ENCODE measurements around the gene SCAF11.

DNA sequence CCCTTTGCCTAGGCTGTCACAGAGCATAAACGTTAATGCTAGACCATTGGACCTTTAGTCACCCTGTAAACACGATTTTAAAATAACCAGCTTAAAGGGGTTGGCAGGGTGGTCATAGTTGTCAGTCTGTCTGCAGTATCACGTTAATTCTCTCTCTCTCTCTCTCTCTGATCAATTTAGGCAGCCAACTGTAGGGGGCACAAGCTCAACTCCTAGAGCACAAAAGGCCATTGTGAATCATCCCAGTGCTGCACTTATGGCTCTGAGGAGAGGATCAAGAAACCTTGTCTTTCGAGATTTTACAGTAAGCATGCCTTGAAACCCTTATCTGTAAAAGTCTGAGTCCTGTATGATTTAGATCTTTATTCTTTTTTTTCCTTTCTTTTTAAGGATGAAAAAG, 97.1 kb downstream of the SCAF11 start:
- TF ChIP-seq, protein P1, sequence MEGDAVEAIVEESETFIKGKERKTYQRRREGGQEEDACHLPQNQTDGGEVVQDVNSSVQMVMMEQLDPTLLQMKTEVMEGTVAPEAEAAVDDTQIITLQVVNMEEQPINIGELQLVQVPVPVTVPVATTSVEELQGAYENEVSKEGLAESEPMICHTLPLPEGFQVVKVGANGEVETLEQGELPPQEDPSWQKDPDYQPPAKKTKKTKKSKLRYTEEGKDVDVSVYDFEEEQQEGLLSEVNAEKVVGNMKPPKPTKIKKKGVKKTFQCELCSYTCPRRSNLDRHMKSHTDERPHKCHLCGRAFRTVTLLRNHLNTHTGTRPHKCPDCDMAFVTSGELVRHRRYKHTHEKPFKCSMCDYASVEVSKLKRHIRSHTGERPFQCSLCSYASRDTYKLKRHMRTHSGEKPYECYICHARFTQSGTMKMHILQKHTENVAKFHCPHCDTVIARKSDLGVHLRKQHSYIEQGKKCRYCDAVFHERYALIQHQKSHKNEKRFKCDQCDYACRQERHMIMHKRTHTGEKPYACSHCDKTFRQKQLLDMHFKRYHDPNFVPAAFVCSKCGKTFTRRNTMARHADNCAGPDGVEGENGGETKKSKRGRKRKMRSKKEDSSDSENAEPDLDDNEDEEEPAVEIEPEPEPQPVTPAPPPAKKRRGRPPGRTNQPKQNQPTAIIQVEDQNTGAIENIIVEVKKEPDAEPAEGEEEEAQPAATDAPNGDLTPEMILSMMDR (IDR thresholded peaks at IDR 0.05) = peak; percentile 63
- TF ChIP-seq EZH2 (IDR thresholded peaks at IDR 0.05) = no peak
- TF ChIP-seq EZH2phosphoT487 (IDR thresholded peaks at IDR 0.05) = no peak

All from neural progenitor cell (in vitro differentiated cells).